Activated B cell treated with CpG ODN at 0.5 μM for 24 hours (primary cell): ENCODE data around the gene NCOA6. TPM values are rescaled to one million over a fixed set of nuclear protein-coding genes. Genes with fewer than 3 reads are reported as not detected.

Experiments used
- ATAC-seq: fragments of 200-7000 bp; cut with Tn5 transposase; one replicate; pipeline ENCODE4 v1.10.0; 2021; ENCODE audit warnings: low read depth, mild to moderate bottlenecking, moderate library complexity
- CTCF ChIA-PET: fragments of 350-600 bp; sonication (Branson Sonifier 250); formaldehyde crosslinking; loops from one replicate; lab custom pipeline; 2021; ENCODE audit warnings: antibody characterized with exemption; lab: Charles Lee
- POLR2A ChIA-PET: fragments of 350-600 bp; sonication (Branson Sonifier 250); formaldehyde crosslinking; loops from one replicate; lab custom pipeline; 2021; ENCODE audit warnings: antibody characterized with exemption; lab: Charles Lee
- DNase-seq: peaks from one replicate; pipeline ENCODE4 v3.0.0; 2022
- H3K27ac Mint-ChIP-seq: one replicate; pipeline ENCODE4 v1.8.0; 2020; ENCODE audit warnings: mixed read lengths
- H3K27me3 Mint-ChIP-seq: one replicate; pipeline ENCODE4 v1.8.0; 2021; ENCODE audit warnings: mixed read lengths
- H3K36me3 Mint-ChIP-seq: one replicate; pipeline ENCODE4 v1.8.0; 2021; ENCODE audit warnings: low read depth, mixed read lengths
- H3K4me1 Mint-ChIP-seq: one replicate; pipeline ENCODE4 v1.8.0; 2021; ENCODE audit warnings: mixed read lengths
- H3K4me3 Mint-ChIP-seq: one replicate; pipeline ENCODE4 v1.8.0; 2020; ENCODE audit warnings: mild to moderate bottlenecking, mixed read lengths
- H3K9me3 Mint-ChIP-seq: one replicate; pipeline ENCODE4 v1.8.0; 2020; ENCODE audit warnings: mixed read lengths
- intact Hi-C: fragments of 100-400 bp; cut with micrococcal nuclease; formaldehyde crosslinking; loops from one replicate; pipeline ENCODE4 v1.15.1; 2024
- total RNA-seq: library from RNA; stranded (reverse); gene quantifications from 2 replicates; pipeline ENCODE4 v1.2.3, GENCODE V29; 2022
- TF ChIP-seq, protein P1 (sequence below): fragments of 200-600 bp; IDR thresholded peaks from one replicate; pipeline ENCODE4 v1.8.0; 2022; ENCODE audit warnings: antibody characterized with exemption, mild to moderate bottlenecking

The NCOA6 gene
- total RNA-seq, 1 donor from 2014 or later = 24.0 TPM

DNA sequence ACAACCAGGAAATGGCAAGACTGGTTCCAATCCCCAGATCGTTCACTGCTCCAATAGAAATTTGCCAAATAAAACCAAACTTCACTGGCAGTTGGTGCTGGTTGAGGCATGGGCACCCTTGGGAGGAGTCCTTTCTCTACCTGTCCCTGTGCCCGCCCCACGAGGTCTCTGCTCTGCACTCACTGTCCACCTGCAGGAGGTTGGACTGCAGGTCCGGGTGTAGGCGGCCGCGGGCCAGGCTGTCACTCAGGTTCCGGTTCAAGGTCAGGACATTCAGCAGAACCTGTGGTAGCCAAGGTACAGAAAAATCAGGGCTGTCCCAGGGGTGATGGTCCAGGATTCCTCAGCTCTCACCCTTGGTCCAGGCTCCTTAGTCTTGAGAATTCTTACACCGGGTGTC lies 24.3 kb upstream of the NCOA6 start:
- no peaks in the 10 kb centered on the region for H3K27me3 Mint-ChIP-seq
- ChIA-PET POLR2A (no interaction called here), CTCF (no interaction called here)
- peaks cover 36% of the 10 kb centered on the region for H3K36me3 Mint-ChIP-seq
- no peak overlapping the region for H3K27ac Mint-ChIP-seq
- H3K4me1 Mint-ChIP-seq = no peaks in the 10 kb centered on the region
- intact Hi-C loops = no loop called here
- no peak overlapping the region for H3K4me3 Mint-ChIP-seq
- H3K9me3 Mint-ChIP-seq = no peaks in the 10 kb centered on the region
- no peak for ATAC-seq
- TF ChIP-seq, protein P1, sequence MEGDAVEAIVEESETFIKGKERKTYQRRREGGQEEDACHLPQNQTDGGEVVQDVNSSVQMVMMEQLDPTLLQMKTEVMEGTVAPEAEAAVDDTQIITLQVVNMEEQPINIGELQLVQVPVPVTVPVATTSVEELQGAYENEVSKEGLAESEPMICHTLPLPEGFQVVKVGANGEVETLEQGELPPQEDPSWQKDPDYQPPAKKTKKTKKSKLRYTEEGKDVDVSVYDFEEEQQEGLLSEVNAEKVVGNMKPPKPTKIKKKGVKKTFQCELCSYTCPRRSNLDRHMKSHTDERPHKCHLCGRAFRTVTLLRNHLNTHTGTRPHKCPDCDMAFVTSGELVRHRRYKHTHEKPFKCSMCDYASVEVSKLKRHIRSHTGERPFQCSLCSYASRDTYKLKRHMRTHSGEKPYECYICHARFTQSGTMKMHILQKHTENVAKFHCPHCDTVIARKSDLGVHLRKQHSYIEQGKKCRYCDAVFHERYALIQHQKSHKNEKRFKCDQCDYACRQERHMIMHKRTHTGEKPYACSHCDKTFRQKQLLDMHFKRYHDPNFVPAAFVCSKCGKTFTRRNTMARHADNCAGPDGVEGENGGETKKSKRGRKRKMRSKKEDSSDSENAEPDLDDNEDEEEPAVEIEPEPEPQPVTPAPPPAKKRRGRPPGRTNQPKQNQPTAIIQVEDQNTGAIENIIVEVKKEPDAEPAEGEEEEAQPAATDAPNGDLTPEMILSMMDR = no peak
- no peak for DNase-seq

DNA sequence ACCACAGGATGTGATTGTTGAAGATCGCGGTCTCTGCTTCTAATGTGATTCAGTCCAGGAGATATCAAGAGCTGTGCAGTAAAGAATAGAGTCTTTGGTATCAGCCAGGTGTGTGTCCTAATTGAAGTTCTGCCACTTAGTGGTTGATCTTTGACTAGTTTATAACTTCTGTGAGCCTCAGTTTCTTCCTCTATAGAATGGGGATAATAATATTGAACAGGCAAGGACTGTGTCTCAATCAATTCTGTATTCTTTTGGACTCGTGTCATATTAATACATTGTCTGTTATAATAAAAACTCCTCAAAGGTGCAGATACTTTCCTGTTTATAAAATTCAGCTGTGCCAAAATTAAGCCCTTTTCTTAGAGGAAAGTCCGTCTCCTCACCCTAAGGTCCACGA lies 23.1 kb upstream of the NCOA6 start:
- POLR2A ChIA-PET = no interaction called here
- DNase-seq = no peak
- H3K4me3 Mint-ChIP-seq = no peak overlapping the region
- no peak for ATAC-seq
- no peaks in the 10 kb centered on the region for H3K27me3 Mint-ChIP-seq
- peaks cover 36% of the 10 kb centered on the region for H3K36me3 Mint-ChIP-seq
- H3K9me3 Mint-ChIP-seq = no peaks in the 10 kb centered on the region
- CTCF ChIA-PET = interaction anchor here (1.1 kb wide), 1 partner anchor 13 kb away, joined by 4 read pairs; no protein-coding TSS in a partner anchor
- TF ChIP-seq, protein P1 = no peak
- H3K27ac Mint-ChIP-seq = no peak overlapping the region
- H3K4me1 Mint-ChIP-seq = no peaks in the 10 kb centered on the region
- intact Hi-C loops = no loop called here

DNA sequence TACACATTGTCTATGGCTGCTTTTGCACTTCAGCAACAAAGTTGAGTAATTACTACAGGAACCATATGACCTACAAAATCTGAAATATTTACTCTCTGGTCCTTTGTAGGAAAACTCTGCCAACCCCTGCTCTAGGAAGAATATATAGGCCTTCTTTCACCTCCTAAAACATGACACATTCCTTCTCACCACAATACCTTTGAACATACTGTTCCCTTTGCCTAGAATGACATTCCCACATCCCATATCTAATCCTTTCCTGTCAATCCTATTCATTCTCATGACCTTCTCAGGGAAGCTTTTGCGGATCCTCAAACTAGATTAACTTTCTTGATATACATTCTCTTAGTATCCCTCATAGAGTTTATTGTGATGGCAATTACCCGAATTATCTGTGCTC lies 18.0 kb upstream of the NCOA6 start:
- H3K4me3 Mint-ChIP-seq = no peak overlapping the region
- TF ChIP-seq, protein P1 = no peak
- no peak for DNase-seq
- ChIA-PET POLR2A (interaction anchor here (0.6 kb wide), 1 partner anchor 28 kb away, joined by 3 read pairs; no protein-coding TSS in a partner anchor), CTCF (no interaction called here)
- intact Hi-C loops = no loop called here
- H3K36me3 Mint-ChIP-seq = peaks cover 7% of the 10 kb centered on the region
- H3K27ac Mint-ChIP-seq = no peak overlapping the region
- peaks cover 5% of the 10 kb centered on the region for H3K27me3 Mint-ChIP-seq
- H3K4me1 Mint-ChIP-seq = no peaks in the 10 kb centered on the region
- no peaks in the 10 kb centered on the region for H3K9me3 Mint-ChIP-seq
- no peak for ATAC-seq

DNA sequence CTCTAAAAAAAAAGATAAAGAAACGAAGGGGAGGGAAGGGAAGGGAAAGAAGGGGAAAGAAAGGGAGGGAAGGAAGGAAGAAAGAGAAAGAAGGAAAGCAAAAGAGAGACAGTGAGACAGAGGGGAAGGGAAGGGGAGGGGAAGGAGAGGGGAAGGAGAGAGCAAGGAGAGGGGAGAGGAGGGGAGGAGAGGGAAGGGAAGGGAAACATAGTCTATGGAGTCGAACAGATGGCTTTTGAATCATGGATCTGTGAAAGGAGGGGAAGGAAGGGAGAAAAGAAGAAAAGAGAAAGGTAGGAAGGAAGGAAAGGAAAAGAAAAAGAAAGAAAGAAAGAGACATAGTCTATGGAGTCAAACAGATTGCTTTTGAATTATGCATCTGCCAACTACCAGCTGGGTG lies 16.7 kb upstream of the NCOA6 start:
- DNase-seq = no peak
- H3K4me3 Mint-ChIP-seq = no peak overlapping the region
- no peak overlapping the region for H3K27ac Mint-ChIP-seq
- ATAC-seq = no peak
- peaks cover 5% of the 10 kb centered on the region for H3K27me3 Mint-ChIP-seq
- H3K4me1 Mint-ChIP-seq = no peaks in the 10 kb centered on the region
- peaks cover 3% of the 10 kb centered on the region for H3K36me3 Mint-ChIP-seq
- ChIA-PET POLR2A (no interaction called here), CTCF (no interaction called here)
- TF ChIP-seq, protein P1 = no peak
- intact Hi-C loops = no loop called here
- no peaks in the 10 kb centered on the region for H3K9me3 Mint-ChIP-seq

DNA sequence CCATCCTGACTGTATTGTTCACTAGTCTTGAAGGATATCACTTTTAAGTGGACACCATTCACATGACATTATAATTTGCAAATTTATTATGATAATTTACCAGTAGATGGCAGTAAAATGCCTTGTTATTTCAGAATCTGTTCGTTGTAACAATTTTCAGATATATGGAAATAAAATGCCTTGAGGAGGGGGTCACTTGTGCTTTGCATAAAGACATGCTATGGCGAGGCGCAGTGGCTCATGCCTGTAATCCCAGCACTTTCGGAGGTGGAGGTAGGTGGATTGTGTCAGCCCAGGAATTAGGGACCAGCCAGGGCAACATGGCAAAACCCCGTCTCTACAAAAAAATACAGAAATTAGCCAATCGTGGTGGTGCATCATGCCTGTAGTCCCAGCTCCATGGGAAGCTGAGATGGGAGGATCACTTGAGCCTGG lies 9.0 kb upstream of the NCOA6 start:
- ChIA-PET POLR2A (no interaction called here), CTCF (interaction anchor here (0.6 to 1.6 kb wide), 4 partner anchors 9 to 1991 kb away, joined by 3 to 6 read pairs (median 4); partner anchors contain the start of gene NCOA6)
- Mint-ChIP-seq H3K27ac (no peak overlapping the region), H3K9me3 (no peaks in the 10 kb centered on the region), H3K27me3 (peaks cover 10% of the 10 kb centered on the region), H3K36me3 (no peaks in the 10 kb centered on the region), H3K4me3 (no peak overlapping the region), H3K4me1 (peaks cover 2% of the 10 kb centered on the region)
- TF ChIP-seq, protein P1 = no peak
- DNase-seq (no peak), ATAC-seq (no peak)
- intact Hi-C loops = loop anchor here (1.0 kb wide), 5 partner anchors 313 to 613 kb away; partner anchors contain the start of gene EDEM2
